Mucosa of descending colon (tissue), 3 donors: ENCODE data around the gene TEC. TPM values are rescaled to one million over a fixed set of nuclear protein-coding genes. Genes with fewer than 3 reads are reported as not detected.
"Not testable (repeated sequence)": the region's sequence is repeated elsewhere in the genome, so short reads cannot be mapped to it uniquely, and the experiment has no call there.

Experiments
- ATAC-seq: fragments of 200-7000 bp; cut with Tn5 transposase; one replicate; pipeline ENCODE4 v1.9.1; 2020; ENCODE audit warnings: mild to moderate bottlenecking, moderate library complexity
- DNase-seq, 3 donors: peaks; one replicate each; pipeline ENCODE4 v3.0.0-alpha.2; 2020
- H3K36me3 ChIP-seq: fragments of 200-600 bp; one replicate; pipeline ENCODE4 v1.8.0; 2021; ENCODE audit warnings: low read depth, mild to moderate bottlenecking
- H3K4me1 ChIP-seq: fragments of 200-600 bp; one replicate; pipeline ENCODE4 v1.8.0; 2021; ENCODE audit warnings: low read depth, mild to moderate bottlenecking
- H3K4me3 ChIP-seq: fragments of 200-600 bp; one replicate; pipeline ENCODE4 v1.8.0; 2021; ENCODE audit warnings: mild to moderate bottlenecking
- H3K9me3 ChIP-seq: fragments of 200-600 bp; one replicate; pipeline ENCODE4 v1.8.0; 2021; ENCODE audit warnings: mild to moderate bottlenecking
- intact Hi-C, 2 donors: fragments of 100-400 bp; cut with DNase I in 1 of 2; cut with micrococcal nuclease in 1 of 2; formaldehyde crosslinking; loops; one replicate each; pipeline versions ENCODE4 v1.11.0 to v1.11.1; 2022; cut with DNase I, micrococcal nuclease
- long read RNA-seq, 2 donors: library from polyadenylated mRNA; unstranded; transcript quantifications; one replicate each; pipeline ENCODE4 v2.0.0, GENCODE V29; 2019 to 2021
- total RNA-seq, 3 donors: library from RNA; stranded (reverse); fragmentation: NEBNext Ultra II Directional in 2 of 3; extraction: Animal tissue kit (Norgen Biotek cat#: 25700) in 2 of 3; gene quantifications; one replicate each; pipeline versions ENCODE4 v1.2.1 to v1.2.4, GENCODE V29; 2021 to 2023
- TF ChIP-seq, protein P1 (sequence below): fragments of 200-600 bp; IDR thresholded peaks from one replicate; pipeline ENCODE4 v1.8.0; 2022; ENCODE audit warnings: antibody characterized with exemption, mild to moderate bottlenecking
- donor health status: DM: no; HTN: no; CAD: no; lungs with moderate emphysema.
- donor health status: DM: no; HTN: no; CAD: no.
- donor health status: DM: no; HTN: yes; CAD: no.

The TEC gene
- 1 to 10 TPM; 3.4 to 4.0 (median 3.8) TPM for total RNA-seq
- long read RNA-seq, donor 1, partial matches to known transcripts, result 0 of 4 reads
- long read RNA-seq, donor 1, other reads (novel, unspliced or antisense), result 2 of 4 reads
- long read RNA-seq, donor 2, partial matches to known transcripts, result 1 of 3 reads
- long read RNA-seq, donor 2, other reads (novel, unspliced or antisense), result 2 of 3 reads

DNA sequence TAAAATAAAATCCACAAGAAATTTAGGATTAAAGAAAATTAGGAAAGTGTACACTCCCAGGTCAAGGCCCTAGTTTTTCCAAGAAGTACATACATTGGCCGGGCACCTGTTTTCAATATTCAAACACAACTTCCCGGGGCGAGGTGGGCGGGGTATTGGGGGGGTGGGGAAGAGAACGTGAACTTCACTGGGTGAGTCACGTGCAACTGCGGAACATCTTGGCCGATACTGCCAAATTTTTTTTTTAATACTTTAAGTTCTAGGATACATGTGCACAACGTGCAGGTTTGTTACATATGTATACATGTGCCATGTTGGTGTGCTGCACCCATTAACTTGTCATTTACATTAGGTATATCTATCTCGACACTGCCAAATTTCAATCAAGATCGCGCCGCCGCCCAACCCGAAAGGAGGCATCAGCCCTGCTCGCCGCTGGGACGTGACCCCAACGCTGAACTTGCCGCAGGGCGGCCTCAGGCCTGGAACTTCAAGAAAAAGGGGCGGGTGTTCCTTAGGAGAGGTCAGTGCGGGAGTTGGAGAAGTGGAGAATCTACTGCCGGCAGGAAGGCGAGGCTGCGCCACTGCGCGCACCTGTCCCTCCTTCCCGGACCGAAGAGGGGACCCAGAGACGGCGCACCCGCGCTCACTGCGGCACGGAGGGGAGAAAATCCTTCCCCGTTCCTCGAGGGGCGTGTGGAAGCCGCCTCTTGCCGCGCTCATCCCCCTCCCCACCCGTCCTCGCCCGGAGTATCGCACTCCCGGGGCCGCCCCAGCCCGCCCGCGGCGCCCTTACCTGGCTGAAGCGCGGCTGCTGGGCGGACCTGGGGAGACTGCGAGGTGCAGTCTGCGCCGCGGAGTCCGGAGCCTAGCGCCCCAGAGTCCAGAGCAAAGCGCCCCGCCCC lies at the start of gene TEC:
Gene TEC, minus strand, starts transcription at position 883 of the 905 bp plus-strand sequence. CDS start 41,224 bp downstream, outside the sequence.
- Histone ChIP-seq H3K36me3 (no peaks in the 10 kb centered on the region), H3K4me1 (peaks cover 13% of the 10 kb centered on the region), H3K9me3 (no peaks in the 10 kb centered on the region), H3K4me3 (peak within 1 kb of the TSS; percentile 25)
- TF ChIP-seq, protein P1, sequence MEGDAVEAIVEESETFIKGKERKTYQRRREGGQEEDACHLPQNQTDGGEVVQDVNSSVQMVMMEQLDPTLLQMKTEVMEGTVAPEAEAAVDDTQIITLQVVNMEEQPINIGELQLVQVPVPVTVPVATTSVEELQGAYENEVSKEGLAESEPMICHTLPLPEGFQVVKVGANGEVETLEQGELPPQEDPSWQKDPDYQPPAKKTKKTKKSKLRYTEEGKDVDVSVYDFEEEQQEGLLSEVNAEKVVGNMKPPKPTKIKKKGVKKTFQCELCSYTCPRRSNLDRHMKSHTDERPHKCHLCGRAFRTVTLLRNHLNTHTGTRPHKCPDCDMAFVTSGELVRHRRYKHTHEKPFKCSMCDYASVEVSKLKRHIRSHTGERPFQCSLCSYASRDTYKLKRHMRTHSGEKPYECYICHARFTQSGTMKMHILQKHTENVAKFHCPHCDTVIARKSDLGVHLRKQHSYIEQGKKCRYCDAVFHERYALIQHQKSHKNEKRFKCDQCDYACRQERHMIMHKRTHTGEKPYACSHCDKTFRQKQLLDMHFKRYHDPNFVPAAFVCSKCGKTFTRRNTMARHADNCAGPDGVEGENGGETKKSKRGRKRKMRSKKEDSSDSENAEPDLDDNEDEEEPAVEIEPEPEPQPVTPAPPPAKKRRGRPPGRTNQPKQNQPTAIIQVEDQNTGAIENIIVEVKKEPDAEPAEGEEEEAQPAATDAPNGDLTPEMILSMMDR, result no peak
- ATAC-seq (peak; percentile 78), DNase-seq (peak in 1 of 3 donors; percentile 63)
- intact Hi-C loops, result no loop called here

DNA sequence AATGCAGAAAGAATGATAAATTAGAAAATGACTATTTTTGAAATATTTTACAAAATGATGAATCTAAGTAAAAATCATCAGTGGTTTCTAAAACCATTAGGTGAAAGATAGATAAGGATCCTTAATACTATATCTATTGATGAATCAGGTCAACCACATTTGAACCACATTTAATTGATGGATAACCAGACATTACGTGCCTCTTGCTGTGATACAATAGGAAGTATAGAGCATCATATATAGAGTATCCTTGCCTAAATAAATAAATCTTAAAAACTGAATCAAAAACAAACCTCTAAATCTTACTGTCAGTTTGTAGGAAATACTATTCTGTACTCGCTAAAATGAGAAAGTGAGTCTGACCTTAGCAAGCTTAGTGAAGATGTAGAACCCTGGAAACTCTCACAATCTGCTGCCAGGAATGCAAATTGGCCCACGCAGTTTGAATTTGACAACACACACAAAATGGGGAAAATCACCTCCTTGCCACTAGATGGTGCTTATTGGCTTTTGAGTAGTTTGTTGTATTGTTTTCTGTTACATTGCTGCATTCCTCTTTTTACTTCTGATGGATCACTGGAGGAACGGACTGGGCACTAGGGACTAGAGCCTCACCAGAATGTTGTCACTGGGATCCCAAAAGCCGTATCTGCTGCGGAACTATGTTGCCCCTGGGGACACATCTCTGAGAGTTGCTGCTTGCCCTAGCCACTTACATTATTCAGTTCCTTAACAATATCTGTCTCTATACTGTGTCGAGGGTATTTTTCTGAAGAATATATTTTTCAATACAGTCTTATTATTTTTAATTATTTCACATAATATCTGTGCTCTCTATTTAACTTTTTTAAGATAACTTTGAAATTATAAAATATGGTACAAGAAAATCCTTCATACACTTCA lies 46.3 kb upstream of the TEC start:
- Histone ChIP-seq H3K4me1 (no peaks in the 10 kb centered on the region), H3K4me3 (no peak overlapping the region), H3K36me3 (no peaks in the 10 kb centered on the region), H3K9me3 (no peaks in the 10 kb centered on the region)
- ATAC-seq (peak; percentile 81), DNase-seq (peak in 1 of 3 donors; percentile 66)
- TF ChIP-seq, protein P1, result peak; percentile 10
- intact Hi-C loops, result no loop called here

DNA sequence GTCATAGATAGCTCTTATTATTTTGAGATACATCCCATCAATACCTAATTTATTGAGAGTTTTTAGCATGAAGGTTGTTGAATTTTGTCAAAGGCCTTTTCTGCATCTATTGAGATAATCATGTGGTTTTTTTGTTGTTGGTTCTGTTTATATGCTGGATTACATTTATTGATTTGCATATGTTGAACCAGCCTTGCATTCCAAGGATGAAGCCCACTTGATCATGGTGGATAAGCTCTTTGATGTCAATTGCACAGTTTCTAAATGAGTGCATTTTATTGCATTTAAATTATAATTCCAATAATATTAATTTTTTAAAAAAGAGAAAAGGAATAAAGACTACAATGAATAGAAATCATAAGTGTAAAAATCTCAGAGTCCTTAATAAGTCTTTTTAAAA lies 45.1 kb upstream of the TEC start:
- DNase-seq, ATAC-seq, H3K9me3 ChIP-seq, intact Hi-C loops, H3K36me3 ChIP-seq, H3K4me1 ChIP-seq, H3K4me3 ChIP-seq: not testable (repeated sequence)

DNA sequence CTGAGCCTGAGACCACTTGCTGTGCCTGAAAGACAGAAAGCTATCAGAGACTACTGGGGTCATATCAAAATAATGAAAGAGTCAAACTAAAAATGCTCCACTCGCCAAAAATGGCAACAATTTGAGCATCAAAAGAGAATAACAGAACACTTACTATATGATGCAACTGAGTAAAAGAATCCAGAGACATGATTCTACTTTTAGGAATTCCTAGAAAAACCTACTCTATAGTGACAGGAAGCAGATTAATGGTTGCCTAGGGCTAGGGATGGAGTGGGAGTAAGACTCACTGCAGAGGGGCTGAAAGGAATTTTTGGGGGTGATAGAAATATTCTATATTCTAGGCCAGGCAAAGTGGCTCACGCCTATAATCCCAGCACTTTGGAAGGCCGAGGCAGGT lies 42.3 kb upstream of the TEC start:
- intact Hi-C loops, result no loop called here
- H3K4me3 ChIP-seq, result no peak overlapping the region
- TF ChIP-seq, protein P1, result no peak
- H3K9me3 ChIP-seq, result no peaks in the 10 kb centered on the region
- no peaks in the 10 kb centered on the region for H3K4me1 ChIP-seq
- ATAC-seq (no peak), DNase-seq (no peak)
- no peaks in the 10 kb centered on the region for H3K36me3 ChIP-seq

DNA sequence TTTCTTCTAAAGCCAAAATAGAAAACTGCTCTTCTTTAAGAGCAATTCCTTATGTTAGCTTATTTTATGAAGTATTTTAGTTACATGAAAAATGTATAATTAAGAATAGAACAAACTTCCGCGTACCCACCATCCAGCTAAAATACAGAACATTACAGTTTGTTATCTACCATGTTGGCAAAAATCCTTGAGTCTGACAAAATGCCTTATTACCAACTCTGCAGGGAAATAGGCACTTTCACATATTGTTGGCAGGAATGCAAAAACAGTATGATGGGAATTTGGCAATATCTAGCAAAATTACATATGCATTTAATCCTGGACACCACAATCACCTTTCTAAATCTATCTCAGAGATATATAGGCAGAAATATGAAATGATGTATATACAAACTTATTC lies 39.3 kb upstream of the TEC start:
- intact Hi-C loops, result no loop called here
- ATAC-seq, result no peak
- TF ChIP-seq, protein P1, result no peak
- Histone ChIP-seq H3K4me3 (no peak overlapping the region), H3K4me1 (no peaks in the 10 kb centered on the region), H3K36me3 (no peaks in the 10 kb centered on the region), H3K9me3 (no peaks in the 10 kb centered on the region)
- DNase-seq, result no peak
